ENCODE measurements around the gene CYP2U1.
"Not testable (repeated sequence)": the region's sequence is repeated elsewhere in the genome, so short reads cannot be mapped to it uniquely, and the experiment has no call there.

Gene CYP2U1

GRCh38 chr4:107917500-107917899 lies 13.8 kb upstream of the CYP2U1 start:
- no peak for DNase-seq (ENCODE audit: low read depth, low spot score)

- DNase-seq (ENCODE audit: low read depth, low spot score) = no peak
These were observed 8.6 kb upstream of the CYP2U1 start for GRCh38 chr4:107922486-107923473.

- DNase-seq (ENCODE audit: low read depth, low spot score) = not testable (repeated sequence)
These were observed 5.6 kb upstream of the CYP2U1 start for GRCh38 chr4:107925713-107926112.

- DNase-seq (ENCODE audit: low read depth, low spot score) = not testable (repeated sequence)
These were observed 4.5 kb upstream of the CYP2U1 start for GRCh38 chr4:107926875-107927274.

GRCh38 chr4:107931775-107932321 lies 499 bp downstream of the CYP2U1 start:
- DNase-seq (ENCODE audit: low read depth, low spot score) = no peak

- no peak for DNase-seq (ENCODE audit: low read depth, low spot score)
These were observed 3.9 kb downstream of the CYP2U1 start for GRCh38 chr4:107935246-107935645.

GRCh38 chr4:107937040-107937439 lies 5.7 kb downstream of the CYP2U1 start:
- no peak for DNase-seq (ENCODE audit: low read depth, low spot score)

GRCh38 chr4:107939307-107939706 lies 8.0 kb downstream of the CYP2U1 start:
- no peak for DNase-seq (ENCODE audit: low read depth, low spot score)

GRCh38 chr4:107945809-107946208 lies 14.5 kb downstream of the CYP2U1 start:
- no peak for DNase-seq (ENCODE audit: low read depth, low spot score)

- DNase-seq (ENCODE audit: low read depth, low spot score) = no peak
These were observed 19.6 kb downstream of the CYP2U1 start for GRCh38 chr4:107950746-107951540.

GRCh38 chr4:107951551-107951950 lies 20.2 kb downstream of the CYP2U1 start:
- no peak for DNase-seq (ENCODE audit: low read depth, low spot score)

- no peak for DNase-seq (ENCODE audit: low read depth, low spot score)
These were observed 24.7 kb downstream of the CYP2U1 start for GRCh38 chr4:107956011-107956410.

- DNase-seq (ENCODE audit: low read depth, low spot score) = no peak
These were observed 35.6 kb downstream of the CYP2U1 start for GRCh38 chr4:107966903-107967302.

GRCh38 chr4:107967519-107967918 lies 36.2 kb downstream of the CYP2U1 start:
- DNase-seq (ENCODE audit: low read depth, low spot score) = not testable (repeated sequence)

- DNase-seq (ENCODE audit: low read depth, low spot score) = not testable (repeated sequence)
These were observed 36.6 kb downstream of the CYP2U1 start for GRCh38 chr4:107967921-107968320.

- DNase-seq (ENCODE audit: low read depth, low spot score) = no peak
These were observed 38.9 kb downstream of the CYP2U1 start for GRCh38 chr4:107970063-107970798.

GRCh38 chr4:107972605-107973004 lies 41.3 kb downstream of the CYP2U1 start:
- no peak for DNase-seq (ENCODE audit: low read depth, low spot score)

- DNase-seq (ENCODE audit: low read depth, low spot score) = no peak
These were observed 43.2 kb downstream of the CYP2U1 start for GRCh38 chr4:107974523-107974922.

GRCh38 chr4:107977482-107977881 lies 46.1 kb downstream of the CYP2U1 start:
- DNase-seq (ENCODE audit: low read depth, low spot score) = no peak

- DNase-seq (ENCODE audit: low read depth, low spot score) = no peak
These were observed 46.8 kb downstream of the CYP2U1 start for GRCh38 chr4:107977966-107978705.
